GM19328 (cell line): Measurements from ENCODE around the gene CYFIP1.

Source experiments
- ATAC-seq: cut with Tn5 transposase; IDR thresholded peaks from one replicate; pipeline ENCODE4 v1.9.1; 2021; ENCODE audit warnings: mild to moderate bottlenecking, moderate library complexity; ENCODE audit not compliant: unreplicated experiment

The CYFIP1 gene

DNA sequence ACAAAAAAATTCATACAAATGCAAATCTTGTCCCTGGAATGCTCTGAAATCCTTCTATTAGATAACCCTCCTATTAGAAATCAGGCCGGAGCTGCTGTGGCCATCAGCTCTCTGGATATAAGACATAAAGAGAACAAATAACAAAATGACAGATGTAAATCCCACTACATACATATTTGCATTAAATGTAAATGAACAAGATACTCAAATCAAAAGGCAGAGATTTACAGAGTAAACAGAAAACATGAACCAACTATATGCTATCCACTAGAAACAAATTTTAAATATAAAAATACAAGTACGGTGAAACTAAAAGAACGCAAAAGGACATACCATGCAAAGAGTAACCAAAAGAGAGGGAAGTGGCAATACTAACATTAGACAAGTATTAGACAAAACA lies 10.7 kb downstream of the CYFIP1 start:
- no peak for ATAC-seq

DNA sequence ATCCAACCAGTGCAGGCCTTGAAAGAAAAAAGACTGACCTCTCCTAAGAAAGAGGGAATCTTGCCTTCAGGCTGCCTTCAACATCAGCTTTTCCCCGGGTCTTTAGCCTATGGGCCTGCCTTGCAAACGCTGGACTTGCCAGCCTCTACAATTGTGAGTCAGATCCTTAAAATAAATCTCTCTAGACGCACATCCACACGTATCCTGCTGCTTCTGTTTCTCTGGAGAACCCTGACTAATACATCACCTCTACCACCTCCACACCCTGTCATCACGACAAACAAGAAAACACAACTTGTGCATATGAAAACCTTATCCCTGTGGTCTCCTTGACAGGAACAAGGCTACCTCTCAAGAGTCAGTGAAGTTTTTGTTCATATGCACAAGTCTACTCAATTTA lies 11.8 kb downstream of the CYFIP1 start:
- no peak for ATAC-seq

- ATAC-seq, result no peak
Observed at GRCh38 chr15:22967084-22967770, 12.9 kb downstream of the CYFIP1 start.

GRCh38 chr15:22966321-22967083 lies 13.7 kb downstream of the CYFIP1 start:
- ATAC-seq, result no peak

DNA sequence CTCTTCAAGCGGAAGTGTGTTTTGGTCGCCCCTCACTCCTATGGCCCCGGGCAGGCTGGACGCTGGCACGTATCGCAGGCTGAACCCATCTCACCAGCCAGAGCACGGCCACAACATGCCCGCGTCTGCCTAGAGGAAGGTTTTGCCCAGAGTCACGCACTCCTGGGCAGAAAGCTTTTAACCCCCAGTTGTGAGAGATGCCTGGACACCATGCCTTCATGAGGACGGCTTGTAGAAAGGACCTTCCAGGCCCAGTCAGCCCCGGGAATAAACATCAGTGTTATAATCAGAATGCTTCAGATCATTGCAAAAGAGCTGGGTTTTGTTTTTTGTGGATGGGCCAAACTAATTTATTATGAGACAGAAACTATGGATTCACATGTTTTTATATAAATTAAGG lies 16.5 kb downstream of the CYFIP1 start:
- no peak for ATAC-seq

GRCh38 chr15:22962611-22963010 lies 17.6 kb downstream of the CYFIP1 start:
- ATAC-seq, result no peak

DNA sequence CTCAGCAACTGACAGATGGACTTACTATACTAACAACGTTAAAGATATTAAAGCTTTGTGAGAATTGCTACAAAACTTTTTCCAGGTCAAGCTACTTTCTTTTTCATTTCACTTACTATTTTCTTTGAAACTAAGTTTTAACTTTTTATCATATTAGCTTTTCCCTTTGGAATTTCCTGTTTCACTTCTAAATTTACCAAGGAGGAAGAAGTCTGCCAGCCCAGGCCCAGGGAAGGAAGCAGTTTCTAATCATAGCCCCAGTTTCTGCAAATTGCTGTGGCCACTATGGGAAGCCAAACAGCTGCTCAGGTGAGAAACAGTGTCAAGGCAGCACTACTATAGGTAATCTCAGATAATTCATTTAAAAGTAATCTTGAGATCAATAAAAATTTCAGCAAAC lies 18.4 kb downstream of the CYFIP1 start:
- no peak for ATAC-seq

GRCh38 chr15:22960556-22960955 lies 19.6 kb downstream of the CYFIP1 start:
- no peak for ATAC-seq

DNA sequence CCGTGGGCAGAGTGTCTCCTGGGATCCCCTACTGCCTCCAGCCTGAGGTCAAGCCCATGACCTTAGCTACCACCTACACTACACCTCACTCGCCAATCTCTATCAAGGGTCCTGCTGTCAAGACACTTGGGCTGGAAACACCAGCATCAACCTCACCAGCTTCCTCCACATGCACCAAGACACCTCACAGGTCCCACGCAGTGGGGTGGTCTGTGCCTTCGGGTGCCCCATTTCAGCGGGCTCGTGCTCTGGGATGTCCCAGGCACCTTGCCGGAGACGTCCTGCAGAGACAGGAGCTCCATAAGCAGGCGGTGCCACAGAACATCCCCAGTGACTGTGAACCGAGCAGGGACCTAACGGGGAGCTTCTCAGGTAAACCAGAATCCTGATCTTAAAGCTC lies 20.0 kb downstream of the CYFIP1 start:
- no peak for ATAC-seq

GRCh38 chr15:22959321-22960101 lies 20.7 kb downstream of the CYFIP1 start:
- ATAC-seq, result no peak

DNA sequence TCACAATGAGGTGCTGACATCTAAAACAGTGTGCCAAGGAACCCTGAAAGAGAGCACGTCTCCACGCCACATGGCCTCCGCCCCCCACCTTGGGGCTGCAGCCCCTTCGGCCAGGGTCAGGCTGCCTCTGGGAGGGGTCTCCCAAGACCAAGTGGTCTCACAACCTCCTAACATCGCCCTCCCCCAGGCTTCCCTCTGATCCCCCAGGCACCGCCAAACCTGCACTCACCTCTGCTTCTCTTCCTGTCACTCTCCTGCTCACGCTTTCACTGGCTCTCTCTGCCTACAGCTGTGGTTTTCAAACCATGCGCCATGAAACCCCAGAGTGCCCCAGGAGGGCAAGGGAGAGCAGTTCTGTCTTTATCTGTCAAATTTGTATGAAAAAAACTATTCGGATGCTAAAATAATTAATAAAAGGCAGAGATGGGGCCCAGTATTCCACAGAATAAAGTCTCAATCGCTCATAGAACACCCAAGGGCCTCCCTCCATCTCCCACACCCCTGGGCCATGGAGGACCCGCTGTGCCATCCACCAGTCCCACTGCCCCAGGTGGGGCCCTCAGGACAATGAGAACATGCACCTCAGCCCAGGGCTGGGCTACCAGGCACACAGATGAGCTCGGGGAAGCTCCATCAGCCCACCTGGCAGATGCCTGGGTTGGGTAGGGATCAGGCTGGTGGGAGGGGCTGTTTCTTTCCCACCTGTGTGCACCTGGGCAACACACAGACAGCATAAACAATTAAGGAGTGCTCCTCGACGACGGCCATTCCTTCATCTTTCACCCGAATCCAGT lies 21.5 kb downstream of the CYFIP1 start:
- ATAC-seq, result no peak

DNA sequence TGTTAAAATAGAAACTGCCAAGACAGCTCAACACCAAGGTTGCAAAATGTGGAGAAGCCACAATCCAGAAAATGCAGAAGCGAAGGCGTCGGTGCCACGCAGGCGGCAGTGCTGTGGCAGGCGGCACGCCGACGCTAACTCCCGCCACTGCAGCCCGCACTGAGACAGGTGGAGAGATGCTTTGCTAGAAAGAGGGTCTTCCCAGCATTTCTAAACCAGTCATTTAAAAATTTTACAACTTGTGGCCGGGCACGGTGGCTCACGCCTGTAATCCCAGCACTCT lies 23.2 kb downstream of the CYFIP1 start:
- ATAC-seq, result no peak

DNA sequence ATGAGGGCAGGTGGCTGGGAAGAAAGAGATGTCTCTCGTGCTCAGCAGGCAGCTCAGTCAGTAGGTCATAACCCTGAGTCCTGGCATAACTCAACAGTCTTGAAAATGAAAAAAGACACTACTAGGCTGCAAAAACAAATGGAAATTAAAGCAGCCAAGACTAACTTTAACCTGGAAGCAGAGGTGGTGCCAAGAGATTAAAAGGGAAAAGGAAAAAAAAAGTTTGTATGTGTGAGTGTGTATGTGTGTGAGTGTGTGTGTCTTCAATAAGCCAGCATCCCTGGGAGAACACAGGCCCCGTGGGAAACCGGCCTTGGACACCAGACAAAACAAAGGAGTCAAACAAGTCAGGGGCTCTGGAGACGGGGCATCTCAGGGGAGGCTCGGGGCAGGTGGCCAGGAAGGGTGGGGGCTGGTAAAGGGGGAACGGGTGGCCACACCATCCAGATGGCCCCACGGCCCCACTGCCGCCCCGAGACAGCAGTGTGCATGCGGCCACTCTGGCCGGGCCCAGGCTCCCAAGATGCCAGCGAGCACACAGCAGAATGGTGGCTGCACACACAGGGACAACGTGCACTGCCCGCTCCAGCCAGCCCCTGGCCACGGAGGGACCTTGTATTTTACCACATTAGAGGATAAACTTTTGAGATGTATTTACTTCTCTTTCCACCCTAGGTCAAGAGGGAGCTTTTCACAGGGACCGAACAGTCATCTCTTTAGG lies 23.8 kb downstream of the CYFIP1 start:
- ATAC-seq, result no peak

GRCh38 chr15:22955544-22956119 lies 24.5 kb downstream of the CYFIP1 start:
- ATAC-seq, result no peak

DNA sequence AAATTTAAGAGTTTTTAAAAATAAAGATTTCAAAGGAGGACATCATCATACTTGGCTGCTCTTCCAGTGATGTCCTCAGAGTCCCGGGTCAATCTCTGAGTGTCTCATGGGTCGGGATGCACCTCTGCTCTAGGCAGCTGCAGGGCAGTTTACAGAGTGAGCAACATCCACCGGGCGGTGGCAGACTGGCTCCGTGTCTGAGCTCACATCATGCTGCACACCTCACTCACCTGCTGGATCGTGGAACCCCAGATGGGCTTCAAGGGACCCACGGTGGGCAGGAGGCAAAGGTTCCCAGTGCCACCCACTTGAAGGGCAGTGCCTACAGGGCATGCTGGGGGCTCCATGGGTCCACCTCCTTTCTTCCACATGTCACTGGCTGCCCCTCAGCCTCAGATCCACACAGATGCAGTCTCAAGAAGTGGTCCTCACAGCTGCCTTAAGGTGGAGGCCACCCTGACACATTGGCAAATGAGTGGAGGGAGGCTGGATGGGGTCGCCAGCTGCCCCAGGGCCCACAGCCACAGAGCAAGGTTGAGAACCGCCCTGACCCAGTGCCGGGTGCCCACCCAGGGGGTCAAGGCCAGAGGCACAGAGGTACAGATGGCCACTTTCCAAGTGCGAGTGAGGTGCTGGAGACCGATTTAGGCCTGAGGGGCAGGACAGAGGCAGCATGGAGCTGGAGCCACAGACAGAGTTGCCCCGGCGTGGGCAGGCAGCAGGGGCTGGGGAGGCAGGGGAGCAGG lies 25.2 kb downstream of the CYFIP1 start:
- no peak for ATAC-seq

DNA sequence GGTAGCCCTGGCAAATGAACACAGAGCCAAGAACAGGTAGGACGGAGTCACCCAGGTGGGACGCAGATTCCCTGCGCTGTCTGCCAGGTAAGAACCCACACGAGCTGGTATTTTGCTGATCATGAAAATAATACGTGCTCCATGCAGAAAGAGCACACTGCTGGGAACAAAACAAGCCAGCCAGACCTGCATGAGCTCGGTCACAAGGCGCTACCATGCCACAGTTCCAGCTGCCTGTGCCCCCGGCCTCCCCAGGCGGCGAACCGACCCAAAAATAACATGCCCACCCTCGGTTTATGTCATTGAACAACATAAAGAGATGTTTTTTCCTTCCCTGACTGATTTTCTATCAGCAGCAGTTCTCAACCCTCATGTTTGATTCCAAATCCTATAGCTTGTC lies 25.8 kb downstream of the CYFIP1 start:
- ATAC-seq, result no peak

DNA sequence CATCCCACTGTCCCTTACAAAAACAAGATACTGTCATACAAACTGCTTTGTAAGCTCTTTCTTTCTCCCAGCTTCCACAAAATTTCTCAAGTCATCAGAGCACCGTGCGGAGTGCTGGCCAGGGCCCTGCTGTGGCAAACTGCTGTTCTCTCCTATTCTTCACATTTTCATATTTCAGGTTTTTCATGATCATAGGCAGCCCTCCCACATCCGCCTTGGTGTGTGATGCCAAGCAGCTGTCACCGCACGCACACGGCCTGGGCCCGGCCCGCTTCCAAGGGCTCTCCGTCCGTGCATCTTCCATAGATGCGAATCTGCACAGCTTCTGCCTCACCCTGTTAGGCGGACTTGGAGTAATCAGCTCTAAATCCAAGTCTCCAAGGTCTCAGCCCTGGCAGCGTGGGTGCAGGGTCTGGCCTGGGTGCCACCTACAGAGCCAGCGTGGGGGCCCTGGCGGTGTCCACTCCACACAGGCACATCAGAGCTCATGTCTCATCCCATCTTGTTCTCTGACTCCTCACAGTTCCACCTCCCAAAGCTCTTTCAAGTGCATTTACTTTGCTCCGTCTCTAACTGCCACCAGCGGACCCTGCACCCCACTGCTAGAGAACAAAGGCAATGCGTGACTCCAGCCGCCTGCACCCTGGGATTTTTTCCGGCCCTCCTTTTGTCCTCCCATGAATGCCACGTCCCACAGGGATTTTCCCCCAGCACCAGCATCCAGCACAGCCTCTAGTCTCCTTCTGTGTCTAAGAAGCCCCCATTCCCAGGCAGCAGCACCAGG lies 27.2 kb downstream of the CYFIP1 start:
- no peak for ATAC-seq

DNA sequence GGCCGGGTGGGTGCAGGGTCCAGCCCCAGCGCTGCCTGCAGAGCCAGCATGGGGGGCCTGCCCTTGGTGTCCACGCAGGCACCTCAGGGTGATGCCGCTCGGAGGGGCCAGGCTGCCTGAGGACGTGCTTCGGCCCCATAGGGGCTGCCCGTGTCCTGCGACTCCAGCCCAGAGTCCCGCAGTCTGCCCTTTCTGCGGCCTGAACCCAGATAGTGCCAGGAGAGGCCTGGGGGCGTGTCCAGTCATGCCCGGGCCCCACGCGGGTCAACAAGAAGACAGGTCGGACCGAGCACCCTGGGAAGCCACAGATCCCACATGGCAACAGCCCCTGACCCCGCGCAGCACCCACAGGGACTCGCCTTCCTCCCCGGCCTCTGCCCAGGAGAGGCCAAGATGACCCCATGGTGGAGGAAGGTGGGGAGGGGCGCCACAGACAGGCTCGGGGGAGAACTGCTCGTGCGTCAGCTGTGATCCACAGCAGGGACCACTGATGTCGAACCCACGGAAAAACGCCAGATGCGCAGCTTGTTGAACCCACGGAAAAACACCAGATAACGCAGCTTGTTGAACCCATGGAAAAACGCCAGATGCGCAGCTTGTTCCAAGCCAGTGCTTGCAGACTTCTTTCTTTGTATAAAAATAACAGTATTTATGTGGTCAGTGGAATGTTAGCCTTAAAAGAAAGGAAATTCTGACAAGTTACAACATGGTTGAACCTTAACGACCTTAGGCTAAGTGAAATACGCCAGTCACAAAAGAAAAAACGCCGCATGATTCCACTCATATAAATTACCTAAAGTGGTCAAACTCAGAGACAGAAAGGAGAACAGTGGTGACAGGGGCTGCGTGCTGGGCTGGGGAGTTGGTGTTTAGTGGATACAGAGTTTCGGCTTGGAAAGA lies 28.5 kb downstream of the CYFIP1 start:
- no peak for ATAC-seq
